Inflammatory macrophage (primary cell): ENCODE data around the gene RASSF3.

Source experiments
- DNase-seq, 2 donors: peaks; one replicate each; pipeline ENCODE4 v3.0.0-alpha.2; 2020 to 2022

RASSF3 gene

GRCh38 chr12:64729909-64730587, 119.8 kb downstream of the RASSF3 start:
- DNase-seq, result peak; percentile 54 to 68

DNA sequence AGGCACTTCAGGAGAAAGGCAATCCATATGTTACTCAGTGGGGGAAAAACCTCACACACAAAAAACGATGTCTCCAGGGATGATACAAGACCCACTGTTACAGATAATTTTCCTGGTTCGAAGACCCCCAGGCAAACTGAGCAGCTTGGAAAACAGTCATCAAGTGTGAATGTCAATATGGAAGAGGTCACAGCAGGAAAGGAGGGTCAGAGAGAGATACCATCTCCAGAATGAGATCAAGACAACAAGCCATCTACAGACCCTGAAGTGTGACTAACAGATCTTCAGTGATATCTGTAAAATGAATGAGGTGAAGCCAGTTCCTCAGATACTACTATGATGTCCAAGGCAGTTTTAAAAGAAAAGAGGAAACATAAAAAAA, 120.3 kb downstream of the RASSF3 start:
- no peak for DNase-seq

GRCh38 chr12:64731683-64732082, 121.4 kb downstream of the RASSF3 start:
- no peak for DNase-seq

DNA sequence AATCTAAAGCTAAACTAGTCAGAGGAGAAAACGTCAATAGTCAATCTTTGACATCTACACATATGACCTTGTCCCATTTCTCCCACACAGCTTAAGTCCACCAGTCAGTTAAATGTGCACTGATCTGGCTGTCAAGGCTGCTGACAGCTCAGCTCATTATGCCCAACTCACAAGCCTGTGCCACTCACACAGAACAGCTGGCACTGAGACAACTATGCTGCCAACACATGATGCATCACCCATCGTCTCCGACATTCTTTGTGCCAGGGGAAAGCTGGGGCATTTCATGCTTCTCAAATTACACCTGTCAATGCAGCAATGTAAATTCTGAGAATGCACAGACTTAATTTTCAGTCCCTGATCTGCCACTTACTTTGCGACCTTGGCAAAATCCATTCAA, 123.6 kb downstream of the RASSF3 start:
- no peak for DNase-seq

GRCh38 chr12:64735442-64735841, 125.1 kb downstream of the RASSF3 start:
- peak; percentile 42 to 70 for DNase-seq

DNA sequence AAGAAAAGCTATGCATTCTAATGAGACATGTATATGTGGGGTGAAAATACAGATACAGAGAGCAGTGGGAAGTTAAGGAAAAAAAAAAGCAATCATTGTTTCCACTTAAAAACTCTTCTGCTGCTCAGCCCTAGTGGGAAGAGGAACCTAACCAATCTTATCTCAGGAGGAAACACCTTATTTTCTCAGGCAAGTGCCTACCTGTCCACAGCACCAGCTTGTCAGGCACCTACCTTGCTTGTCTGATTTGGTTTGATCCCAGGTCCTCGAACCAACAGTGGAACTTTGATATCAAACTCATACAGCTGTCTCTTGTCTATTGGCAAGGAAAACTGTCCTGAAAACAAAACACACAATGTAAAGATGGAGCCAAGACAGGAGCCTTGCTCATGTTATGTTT, 126.5 kb downstream of the RASSF3 start:
- no peak for DNase-seq

DNA sequence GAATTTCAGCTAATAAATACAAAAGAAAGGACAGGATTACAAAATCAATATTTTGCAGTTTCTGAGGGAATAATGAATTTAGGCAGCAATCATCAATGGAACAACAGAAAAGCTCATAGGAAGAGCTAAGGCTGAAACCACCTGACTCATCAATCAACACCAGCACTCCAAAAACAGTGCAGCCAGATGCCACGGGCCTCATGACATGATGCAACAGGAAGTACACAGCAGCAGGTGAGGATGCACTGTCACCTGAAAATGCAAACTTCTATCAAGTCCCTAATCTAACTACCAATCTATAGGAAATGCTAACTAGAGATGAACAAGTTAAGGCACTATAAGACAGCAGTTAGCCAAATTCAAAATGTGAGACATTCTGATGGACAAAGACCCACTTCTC, 127.2 kb downstream of the RASSF3 start:
- no peak for DNase-seq

DNA sequence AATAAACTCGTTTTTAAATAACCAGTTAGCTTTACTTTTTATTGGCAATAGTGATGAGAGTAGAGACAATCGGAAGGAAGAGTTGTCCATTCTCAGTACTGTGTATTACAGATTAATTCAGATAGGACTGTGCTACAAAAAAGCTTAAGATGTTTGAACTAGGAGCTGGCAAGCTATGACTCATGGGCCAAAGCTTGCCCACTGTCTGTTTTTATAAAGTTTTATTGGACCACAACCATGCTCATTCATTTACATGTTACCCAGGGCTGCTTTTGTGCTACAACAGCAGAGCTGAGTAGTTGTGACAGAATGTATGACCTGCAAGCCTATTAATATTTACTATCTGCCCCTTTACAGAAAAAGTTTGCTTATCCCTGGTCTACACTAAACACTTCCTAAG, 129.5 kb downstream of the RASSF3 start:
- DNase-seq, result peak in 1 of 2 donors; percentile 36

GRCh38 chr12:64740646-64741045, 130.4 kb downstream of the RASSF3 start:
- DNase-seq, result peak; percentile 26 to 60

GRCh38 chr12:64742416-64742815, 132.1 kb downstream of the RASSF3 start:
- DNase-seq, result peak; percentile 66 to 67

DNA sequence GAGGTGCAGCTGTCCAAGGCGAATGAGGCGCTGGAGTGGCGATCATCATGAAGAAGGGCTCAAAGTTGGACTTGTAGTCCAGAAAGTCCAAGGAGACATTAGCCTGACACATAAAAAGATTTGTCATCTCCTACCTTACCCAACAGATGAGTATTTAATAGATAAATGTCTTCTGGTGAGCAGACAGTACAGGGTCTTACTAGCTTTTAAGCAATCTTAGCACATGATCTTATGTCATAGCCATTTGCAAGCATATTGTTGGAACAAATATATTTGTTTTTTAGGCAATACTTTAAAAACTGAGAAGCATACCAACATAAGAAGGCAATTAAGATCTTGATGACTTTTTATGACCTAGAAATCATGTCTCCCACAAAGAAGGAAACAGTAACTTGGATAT, 132.9 kb downstream of the RASSF3 start:
- peak in 1 of 2 donors; percentile 30 for DNase-seq

- peak in 1 of 2 donors; percentile 36 for DNase-seq
Measured at GRCh38 chr12:64744422-64745258, 134.3 kb downstream of the RASSF3 start.

GRCh38 chr12:64745259-64745807, 135.0 kb downstream of the RASSF3 start:
- no peak for DNase-seq

DNA sequence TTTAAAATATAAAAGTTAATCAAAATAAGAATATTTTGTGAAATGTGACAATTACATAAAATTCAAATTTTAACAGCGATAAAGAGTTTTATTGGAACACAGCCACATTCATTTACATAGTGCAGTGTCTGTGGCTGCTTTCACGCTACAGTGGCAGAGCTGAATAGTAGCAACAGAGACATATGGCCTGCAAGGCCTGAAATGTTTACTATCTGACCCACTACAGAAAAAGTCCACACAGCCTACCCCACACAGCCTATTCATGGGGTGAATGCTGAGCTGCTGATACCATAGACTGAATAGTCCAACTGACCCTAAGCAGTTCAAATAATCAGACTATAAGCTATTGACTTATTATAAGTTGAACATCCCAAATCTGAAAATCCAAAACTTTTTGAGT, 135.7 kb downstream of the RASSF3 start:
- no peak for DNase-seq

- peak; percentile 74 to 78 for DNase-seq
Measured at GRCh38 chr12:64746663-64747062, 136.4 kb downstream of the RASSF3 start.
